ENCODE results near the gene BANF1.

- TF ChIP-seq CTCF (IDR thresholded peaks at IDR 0.05) (no peak), EZH2 (IDR thresholded peaks at IDR 0.05; ENCODE audit: borderline replicate concordance, insufficient read depth, low read depth, low read length, poor library complexity, severe bottlenecking) (no peak)
These were observed 4.5 kb downstream of the BANF1 start for GRCh38 chr11:66006891-66007176.
